ENCODE data around the gene MGAT4B. TPM values are rescaled to one million over a fixed set of nuclear protein-coding genes. Genes with fewer than 3 reads are reported as not detected.
A peak's percentile ranks its signal among the peaks of the same experiment; 100 is the strongest.

The MGAT4B gene
- total and polyA plus RNA-seq, 2 of the 13 experiments (the other 11 are each of a cell fraction or from before 2014, with no cell fraction given) = 93.5 to 130 TPM

DNA sequence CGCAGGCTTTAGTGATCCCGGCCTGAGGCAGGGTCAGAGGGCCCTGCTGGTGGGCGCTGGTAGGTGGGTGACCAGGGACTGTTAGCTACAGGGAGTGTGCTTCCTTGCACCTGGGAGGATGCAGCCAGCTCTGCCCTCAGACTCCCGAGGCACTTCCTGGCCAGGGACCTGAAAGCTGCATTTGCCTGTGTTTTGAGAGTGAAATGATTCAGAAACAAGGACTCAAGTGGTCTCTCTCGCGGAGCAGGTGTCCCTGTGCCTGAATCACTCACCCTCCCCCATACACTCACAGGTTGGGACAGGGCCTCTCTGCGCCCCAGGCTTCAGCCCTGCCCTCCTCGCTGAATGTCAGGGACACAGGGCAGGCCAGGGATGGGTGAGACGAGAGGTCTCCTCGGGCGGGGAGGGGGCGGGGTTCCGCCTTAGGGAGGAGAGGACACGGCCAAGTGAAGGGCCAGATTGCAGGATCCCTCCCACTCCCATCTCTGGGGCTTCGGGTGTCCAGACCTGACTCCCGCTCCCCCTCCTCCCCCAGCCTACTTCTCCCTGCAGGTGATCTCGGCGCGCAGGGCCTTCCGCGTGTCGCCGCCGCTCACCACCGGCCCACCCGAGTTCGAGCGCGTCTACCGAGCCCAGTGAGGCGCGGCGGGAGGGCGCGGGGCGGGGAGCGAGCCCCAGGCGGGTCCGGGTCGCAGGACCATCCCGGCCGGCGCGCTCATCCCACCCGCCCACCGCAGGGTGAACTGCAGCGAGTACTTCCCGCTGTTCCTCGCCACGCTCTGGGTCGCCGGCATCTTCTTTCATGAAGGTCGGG, 11.4 kb downstream of the MGAT4B start (continued):
- TF ChIP-seq ZNF770 (CRISPR knock-in tag; IDR thresholded peaks at IDR 0.05) (no peak), NFIC (IDR thresholded peaks at IDR 0.05; ENCODE audit: low read length) (no peak), FOXO1 (CRISPR knock-in tag; IDR thresholded peaks at IDR 0.05) (no peak), ZNF780A (CRISPR knock-in tag; IDR thresholded peaks at IDR 0.05) (no peak), PRDM10 (CRISPR knock-in tag; IDR thresholded peaks at IDR 0.05; ENCODE audit: low read depth) (no peak), FOSL2 (CRISPR knock-in tag; IDR thresholded peaks at IDR 0.05) (no peak), KDM2A (CRISPR knock-in tag; IDR thresholded peaks at IDR 0.05; ENCODE audit: borderline replicate concordance, low read depth) (peak; percentile 44), CAMTA2 (CRISPR knock-in tag; IDR thresholded peaks at IDR 0.05; ENCODE audit: borderline replicate concordance) (peak; percentile 26; the same call in 1 of the 2 replicates), ZNF547 (CRISPR knock-in tag; IDR thresholded peaks at IDR 0.05) (no peak), ZNF142 (CRISPR knock-in tag; IDR thresholded peaks at IDR 0.05) (no peak), SATB2 (CRISPR knock-in tag; IDR thresholded peaks at IDR 0.05) (no peak), HDAC2 (CRISPR knock-in tag; IDR thresholded peaks at IDR 0.05) (no peak), KLF11 (CRISPR knock-in tag; IDR thresholded peaks at IDR 0.05) (no peak), MXD4 (CRISPR knock-in tag; IDR thresholded peaks at IDR 0.05) (no peak)
- TF ChIP-seq, protein P1, sequence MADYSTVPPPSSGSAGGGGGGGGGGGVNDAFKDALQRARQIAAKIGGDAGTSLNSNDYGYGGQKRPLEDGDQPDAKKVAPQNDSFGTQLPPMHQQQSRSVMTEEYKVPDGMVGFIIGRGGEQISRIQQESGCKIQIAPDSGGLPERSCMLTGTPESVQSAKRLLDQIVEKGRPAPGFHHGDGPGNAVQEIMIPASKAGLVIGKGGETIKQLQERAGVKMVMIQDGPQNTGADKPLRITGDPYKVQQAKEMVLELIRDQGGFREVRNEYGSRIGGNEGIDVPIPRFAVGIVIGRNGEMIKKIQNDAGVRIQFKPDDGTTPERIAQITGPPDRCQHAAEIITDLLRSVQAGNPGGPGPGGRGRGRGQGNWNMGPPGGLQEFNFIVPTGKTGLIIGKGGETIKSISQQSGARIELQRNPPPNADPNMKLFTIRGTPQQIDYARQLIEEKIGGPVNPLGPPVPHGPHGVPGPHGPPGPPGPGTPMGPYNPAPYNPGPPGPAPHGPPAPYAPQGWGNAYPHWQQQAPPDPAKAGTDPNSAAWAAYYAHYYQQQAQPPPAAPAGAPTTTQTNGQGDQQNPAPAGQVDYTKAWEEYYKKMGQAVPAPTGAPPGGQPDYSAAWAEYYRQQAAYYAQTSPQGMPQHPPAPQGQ (CRISPR knock-in tag; IDR thresholded peaks at IDR 0.05; ENCODE audit: borderline replicate concordance) = no peak

Measured in HepG2 (cell line).